ENCODE results near the gene LTBP2.

Gene LTBP2
- total RNA-seq, result 0.97 to 3.1 (median 2.4) reads per million in 4 experiments

DNA sequence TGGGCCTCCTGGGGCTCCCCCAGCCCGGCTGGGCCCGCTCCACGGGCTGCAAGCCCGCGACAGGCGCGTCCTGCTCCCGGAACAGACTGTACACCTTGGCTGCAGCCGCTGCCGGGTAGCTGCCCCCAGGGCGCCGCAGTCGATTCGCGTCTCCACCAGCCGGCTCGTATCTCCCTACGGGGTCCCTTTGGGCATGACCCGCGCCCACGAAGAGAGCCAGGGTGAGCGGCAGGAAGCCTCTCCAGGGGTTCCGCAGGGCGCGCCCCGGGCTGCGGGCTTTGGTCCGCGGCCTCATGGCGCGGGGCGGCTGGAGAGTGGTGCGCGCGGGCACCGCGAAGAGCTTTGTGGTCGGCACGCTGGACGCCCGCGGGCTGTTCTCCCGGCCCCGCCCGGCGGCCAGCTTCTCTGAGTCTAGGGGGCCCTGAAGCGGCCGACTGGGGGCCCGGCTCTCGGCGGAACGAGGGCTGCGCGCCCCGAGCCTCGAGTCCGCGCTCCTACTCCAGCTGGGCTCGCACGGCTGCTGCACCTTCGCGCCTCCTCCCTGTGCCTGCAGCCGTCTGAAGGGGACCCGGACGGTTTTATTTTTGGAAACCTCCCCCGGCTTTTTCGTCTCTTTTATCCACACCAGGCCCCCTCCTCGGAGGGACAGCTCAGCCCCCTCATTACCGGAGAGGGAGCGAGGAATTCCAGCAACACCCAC is at the start of gene LTBP2:
LTBP2 (minus strand) TSS at position 588 of the 700 bp plus-strand sequence; CDS start at position 295, 293 bp downstream.
- DNase-seq, result no peak

DNA sequence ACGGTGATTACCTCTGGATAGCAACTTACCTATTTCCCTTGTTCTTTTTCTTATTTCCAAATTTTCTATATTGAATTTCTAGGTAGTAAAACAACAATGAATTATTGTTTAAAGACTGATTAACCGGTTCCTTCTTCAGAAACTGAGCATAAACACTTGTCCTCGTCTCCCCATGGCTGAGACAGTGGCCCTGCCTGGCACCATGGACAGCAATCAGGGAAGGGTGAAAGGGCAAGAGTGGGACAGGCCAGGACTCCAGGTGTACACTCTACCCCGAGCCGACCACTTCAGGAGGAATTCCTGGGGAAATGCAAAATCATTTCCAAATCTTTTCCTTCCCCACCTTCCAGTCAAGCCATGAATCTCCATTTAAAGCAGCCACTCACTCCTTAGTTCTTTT is 48.8 kb upstream of the LTBP2 start:
- no peak for DNase-seq

DNA sequence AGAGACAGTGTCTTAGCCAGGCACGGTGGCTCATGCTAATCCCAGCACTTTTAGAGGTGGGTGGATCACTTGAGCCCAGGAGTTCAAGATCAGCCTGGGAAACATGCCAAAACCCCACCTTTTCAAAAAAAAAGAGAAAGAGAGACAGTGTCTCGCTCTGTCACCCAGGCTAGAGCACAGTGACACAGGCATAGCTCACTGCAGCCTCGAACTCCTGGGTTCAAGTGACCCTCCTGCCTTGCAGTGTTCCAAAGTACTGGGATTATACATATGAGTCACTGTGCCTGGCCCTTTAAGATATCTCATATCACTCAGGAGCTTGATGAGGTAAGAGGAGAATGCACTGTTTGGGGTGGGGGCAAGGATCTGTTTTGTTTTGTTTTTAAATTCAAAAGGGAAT is 48.1 kb upstream of the LTBP2 start:
- no peak for DNase-seq

DNA sequence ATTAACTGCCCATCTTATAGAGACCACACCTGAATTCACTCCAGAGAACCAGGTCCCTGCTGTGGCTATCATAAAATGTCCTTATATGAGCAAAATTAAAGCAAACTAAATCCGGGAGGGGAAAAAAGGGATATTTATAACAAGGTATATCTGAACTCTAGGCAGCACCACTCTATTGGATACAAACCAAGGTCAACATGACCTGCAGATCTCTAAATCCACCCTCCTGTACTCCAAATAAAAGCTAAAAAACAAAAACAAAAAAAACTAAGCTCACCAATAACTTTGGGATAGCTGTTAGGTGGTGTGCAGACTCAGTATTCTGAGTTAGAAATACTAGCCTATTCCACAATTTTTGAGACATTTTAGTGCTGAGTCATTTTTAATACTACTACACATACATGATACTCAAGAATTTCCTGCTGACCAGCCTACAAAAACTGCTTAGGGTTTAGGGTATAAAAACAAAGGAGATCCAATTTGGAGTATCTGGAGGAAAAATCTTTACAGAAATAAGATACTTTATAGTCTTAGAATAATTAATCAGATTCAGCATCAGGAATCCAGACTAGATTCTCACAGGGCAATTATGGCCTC is 46.6 kb upstream of the LTBP2 start:
- DNase-seq, result no peak

DNA sequence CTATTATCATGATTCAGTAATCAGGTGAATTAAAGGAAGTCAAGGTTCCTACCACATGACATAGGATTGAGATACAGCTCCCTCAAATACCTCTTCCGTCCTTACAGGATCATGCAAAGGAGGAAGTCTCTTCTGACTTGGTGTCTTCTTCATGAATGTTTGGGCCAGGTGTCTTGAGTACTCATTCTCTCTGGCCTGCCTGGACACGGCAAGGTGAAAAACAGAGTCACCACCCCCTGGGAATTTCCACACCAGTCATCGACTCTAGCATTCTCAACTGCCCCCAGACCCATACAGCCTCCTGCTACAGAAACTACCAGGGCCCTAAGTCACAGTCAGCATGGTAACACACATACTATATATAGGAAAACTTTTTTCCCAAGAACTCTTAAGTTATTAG is 44.9 kb upstream of the LTBP2 start:
- DNase-seq, result no peak

DNA sequence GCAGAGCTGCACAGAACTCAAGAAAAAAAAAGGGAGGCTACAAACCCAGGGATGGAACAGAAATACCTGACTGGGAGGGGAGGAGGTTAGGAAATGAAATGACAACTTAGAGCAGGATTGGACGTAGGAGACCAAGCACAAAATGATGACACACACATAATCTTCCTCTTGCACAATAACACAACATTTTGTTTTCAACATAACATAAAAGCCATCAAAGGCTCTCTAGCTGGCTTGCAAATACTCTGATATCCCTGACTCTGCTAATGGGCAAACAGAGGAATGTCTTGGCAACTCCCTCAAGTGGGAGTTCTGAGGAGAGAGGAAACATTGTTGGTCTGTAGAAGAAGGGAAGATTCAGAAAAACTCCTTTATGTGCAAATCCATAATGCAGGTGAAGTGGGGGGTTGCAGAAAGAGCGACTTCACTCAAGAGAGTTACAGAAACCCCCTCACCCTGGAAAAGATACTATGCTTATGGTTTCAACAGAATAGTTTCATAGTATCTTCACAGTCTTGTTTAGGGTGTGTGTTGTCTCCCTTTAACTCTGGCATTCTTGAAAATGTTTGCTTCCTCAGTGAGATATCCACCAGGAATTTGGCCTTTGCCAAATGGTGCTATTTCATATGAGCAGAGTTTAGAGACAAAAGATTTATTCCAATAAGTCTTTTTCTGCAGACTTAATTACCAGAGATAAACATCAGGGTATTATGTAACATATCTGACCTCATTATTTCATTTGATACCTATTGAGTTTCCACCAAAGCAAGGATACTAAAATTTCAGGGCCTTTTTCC is 43.8 kb upstream of the LTBP2 start:
- no peak for DNase-seq

DNA sequence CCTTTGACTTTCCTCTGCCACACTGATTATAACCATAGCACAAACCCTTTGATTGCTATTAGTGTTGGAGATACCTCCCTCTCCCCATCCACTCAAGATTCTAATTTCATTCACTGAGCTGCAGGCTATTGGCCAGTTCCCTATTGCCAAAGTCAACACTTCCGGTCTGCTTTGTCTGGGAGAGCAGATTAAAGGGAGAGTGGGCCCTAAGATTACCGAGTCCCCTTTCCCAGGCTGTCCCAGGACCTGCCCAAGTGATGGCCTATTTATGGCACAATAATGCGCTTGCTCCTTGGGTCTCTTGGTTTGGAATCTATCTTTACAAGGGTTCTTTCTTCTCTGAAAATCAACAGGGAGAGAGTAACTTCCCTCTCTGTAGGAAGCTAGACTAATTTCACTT is 42.9 kb upstream of the LTBP2 start:
- DNase-seq, result no peak

DNA sequence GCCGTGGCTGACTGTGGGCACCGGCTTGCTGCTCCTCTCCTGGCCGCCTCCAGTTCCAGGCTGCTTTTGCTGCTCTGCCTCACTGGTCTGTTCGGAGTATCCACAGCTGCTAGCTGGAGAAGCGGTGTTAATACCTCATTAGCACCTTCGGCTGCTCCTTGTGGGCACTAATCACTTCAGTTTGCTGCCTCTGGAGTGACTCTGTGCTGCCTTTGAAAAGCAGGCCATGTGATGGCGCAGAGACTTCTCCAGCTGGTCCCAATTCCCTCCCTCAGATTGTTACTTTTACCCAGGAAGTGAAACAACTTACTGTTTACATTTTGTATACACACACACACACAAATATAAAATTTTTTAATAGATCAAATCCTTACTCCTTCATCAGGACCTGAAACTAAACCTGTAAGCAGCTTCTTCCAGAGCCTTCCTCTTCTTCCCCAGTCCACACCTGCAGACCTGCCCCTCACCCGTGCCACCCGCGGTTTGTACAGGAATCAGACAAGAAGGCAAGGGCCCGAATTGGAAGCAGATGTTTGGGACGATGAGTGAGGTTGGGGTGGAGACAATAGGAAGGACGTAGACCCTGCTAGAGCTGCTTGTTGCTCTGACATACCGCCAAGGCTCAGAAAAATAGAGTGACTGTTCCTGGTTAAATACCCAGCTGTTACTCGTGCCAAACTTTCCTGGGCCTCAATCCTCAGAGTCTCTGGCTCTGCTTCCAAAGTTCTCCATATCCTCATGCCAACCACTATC is 41.5 kb upstream of the LTBP2 start:
- no peak for DNase-seq

DNA sequence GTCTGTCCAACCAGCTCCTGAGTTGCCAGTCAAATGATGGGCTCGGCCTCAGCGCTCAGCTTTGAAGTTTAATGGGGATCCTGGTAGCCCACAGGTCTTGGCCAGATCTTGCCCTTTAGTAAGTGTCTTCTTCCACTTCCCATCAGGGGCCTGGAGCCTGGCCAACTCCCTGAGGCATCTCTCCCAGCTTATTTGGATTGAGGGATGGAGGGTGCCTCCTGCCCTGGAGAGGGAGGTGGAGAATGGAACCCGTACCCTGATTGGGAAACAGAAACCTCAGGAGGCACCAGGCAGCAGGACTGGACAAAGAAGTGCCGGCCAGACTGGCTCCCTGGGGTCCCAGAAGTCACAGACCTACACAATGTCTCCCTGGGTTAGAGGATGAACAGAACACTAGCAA is 40.5 kb upstream of the LTBP2 start:
- no peak for DNase-seq

DNA sequence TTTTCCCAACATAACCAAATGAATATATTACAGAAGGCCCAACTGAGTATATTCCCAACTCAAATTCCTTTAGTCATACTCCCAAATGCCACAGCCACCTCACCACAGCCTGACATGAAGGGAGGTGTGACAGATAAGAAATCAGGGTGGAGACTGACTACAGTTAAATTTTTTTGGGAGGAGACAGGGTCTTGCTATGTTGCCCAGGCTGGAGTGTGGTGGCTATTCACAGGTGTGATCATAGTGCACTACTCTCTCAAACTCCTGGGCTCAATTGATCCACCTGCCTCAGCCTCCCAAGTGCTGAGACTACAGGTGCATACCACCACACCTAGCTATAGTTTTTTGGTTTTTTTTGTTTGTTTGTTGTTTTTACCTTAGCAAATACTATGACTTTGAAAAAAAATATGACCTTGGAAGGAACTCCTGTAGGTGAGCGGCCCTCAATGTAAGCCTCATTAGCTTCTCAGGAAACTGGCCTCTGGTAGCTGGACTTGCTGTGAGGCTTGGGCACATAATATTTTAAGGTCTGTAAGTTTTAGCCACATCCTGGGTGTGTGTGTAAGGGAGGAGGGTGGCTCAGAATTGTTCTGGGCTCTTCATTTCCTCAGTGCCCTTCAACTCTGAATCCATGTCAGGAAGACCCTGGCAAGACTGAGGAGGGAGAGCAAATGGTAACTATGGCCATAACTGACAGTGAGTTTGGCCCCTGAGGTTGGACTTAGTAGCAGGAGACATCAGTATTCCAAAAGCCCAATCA is 39.1 kb upstream of the LTBP2 start:
- no peak for DNase-seq

DNA sequence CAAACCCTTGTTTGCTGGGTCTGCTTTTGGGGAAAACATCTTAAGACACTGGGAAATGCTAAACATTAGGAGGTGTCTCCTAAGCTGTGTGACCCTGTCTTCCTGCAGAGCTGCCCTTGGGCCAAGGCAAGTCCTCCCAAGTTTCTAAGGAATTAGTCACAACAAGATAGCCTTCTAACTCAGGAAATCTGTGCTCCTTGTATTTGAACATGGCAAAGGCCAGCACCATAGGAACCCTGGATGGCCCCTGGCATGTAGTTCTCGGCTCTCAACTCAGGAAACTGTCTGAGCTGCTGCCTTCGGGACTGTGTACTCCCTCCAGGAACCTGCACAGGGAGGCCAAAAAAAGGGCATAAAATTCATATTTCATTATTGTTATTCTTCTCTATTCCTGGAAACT is 37.6 kb upstream of the LTBP2 start:
- DNase-seq, result no peak

DNA sequence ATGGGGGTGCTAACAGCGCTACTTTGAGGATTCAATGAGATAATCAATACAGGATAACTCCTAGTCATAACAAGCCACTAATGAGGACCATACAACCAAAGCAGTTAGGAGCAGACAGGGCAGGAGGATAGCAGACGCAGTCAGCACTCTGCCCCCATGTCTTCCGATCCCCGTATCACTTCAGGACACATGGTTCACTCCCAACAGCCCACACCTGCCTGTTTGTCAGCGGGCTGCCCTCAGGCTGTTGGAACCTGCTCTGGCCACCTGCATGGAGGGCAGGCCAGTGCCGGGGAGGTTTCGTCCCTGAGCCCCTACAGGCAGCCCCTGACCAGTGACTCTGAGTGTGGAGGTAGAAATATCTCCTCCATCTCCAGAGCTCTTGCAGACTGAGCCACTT is 37.1 kb upstream of the LTBP2 start:
- no peak for DNase-seq

DNA sequence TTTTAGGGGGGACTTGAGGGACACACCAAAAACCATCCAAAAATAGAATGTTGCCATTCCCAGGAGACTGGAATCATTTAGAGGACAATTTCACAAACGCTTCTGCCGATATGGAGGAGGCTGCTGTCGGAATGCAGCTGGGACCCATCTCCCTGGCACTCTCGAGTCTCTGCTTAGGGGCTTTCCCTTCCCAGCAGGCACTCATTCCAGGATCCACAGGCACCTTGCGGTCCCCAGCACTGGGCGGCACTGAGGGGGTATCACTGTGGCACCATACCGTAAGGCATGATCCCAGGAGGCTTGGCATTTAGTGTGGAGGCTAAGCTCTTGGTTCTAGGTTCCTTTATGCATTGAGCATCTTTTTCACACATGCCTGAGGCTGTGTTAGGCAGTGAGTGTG is 36.6 kb upstream of the LTBP2 start:
- no peak for DNase-seq

DNA sequence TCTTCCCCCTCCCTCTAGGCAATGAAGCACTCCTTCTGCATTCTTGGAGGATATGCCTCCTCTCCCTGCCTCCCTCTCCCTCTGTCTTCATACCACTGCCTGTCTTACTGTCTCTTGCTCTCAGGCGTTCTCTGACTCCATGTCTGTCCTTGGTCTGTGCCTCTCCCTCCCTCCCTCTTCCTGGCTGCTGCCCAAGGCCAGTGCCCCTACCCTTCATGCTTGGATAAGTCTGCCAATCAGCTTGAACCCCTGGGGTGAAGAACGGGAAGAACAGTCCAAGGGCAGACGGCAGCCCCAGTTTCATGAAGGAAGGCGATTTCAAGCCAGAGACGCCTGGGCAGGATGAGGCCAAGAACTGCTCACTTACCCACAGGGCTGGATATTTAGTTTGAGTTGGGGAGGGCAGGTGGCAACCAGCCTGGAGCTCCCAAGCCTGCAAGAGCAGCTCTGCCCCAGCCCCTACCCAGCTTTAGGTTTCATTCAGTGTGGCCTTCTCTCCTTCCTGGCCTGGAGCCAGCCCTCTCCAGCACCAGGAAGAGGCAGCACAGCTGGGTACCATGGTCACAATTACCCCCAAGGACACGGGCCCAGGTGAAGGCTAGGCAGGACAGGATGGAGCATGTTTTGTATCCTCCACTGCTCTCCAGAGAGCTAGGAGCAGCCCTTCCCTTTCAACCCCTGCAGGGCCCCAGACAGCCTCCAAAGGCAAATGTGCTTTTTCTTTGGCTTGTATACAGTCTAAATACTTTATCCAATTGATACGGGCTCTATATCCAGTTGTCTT is 35.8 kb upstream of the LTBP2 start:
- DNase-seq, result no peak

DNA sequence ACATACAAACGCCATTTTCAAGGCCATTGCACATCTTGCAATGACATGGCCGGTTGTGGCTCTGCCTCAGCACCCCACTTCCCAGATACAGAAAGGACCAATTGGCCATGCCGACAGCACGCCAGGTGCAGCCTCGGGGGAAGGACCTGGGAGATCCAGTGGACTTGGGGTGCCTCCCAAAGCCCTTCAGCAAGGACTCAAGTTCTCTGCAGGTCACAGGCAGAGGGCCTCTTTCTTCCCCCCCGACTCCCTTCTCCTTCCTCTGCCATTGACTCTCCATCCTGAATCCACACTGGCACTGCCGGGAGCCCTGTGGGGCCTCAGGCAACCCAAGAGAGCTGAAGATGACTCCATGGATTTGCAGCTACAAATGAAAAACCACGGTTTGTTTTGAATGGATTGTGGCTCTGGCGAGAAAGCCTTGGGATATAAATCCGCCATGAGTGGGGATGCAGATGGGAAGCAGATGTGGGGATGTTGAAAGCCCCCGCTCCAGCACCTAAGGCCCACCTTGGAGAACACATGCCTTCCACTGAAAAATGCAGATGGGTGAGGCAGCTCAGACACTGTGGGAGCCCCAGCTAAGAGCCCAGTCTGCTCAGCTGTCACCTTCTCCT is 35.1 kb upstream of the LTBP2 start:
- DNase-seq, result no peak

DNA sequence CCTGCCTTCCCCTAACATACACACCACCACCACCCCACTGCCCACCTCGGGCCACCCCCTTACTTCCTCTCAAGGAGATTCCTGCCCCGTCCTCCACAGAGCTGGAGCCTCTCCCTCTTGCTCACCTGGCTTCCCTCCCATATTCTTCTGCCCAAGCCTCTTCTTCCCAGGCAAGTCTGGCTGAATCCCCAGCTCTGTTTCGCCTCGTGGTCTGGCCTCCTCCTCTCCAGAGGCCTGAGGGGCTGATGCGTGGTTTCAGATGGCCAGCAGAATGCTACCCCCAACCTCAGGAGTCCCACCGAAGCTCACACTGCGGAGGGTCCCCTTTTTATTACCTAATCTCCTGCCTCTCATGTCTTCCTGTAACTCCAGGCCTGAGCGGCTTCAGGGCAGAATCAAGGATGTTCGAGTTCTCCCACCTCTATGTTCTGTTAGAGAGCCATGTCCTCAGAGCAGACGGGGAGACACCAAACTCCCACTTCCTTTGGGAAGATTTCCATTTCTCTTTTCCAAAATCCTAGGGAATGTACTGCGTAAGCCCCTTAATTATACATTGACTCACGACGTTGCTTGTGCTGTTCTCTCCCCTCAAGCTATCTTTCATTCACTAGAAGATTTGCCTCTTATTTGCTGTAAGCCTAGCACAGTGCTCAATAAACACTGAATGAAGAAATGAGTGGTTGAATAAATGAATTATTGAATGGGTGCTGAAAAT is 33.9 kb upstream of the LTBP2 start:
- DNase-seq, result no peak

DNA sequence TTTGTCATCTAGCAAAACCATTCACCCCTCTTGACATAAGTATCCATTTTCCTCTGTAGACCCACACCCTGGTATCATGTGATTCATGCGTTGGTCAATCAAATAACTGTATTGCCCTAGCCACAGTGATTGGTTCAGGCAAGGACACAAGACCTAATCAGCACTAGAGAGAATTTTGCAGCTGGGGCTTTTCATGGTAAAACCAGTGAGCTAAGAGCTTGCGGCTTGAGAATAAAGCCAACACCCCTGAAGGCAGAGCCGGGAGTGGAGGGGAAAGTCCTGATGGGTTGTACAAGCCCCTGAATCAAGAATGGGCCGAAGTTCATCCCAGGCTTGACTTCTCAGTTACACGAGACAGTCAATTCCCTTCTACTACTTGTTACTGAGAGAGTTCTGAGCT is 33.2 kb upstream of the LTBP2 start:
- DNase-seq, result no peak

DNA sequence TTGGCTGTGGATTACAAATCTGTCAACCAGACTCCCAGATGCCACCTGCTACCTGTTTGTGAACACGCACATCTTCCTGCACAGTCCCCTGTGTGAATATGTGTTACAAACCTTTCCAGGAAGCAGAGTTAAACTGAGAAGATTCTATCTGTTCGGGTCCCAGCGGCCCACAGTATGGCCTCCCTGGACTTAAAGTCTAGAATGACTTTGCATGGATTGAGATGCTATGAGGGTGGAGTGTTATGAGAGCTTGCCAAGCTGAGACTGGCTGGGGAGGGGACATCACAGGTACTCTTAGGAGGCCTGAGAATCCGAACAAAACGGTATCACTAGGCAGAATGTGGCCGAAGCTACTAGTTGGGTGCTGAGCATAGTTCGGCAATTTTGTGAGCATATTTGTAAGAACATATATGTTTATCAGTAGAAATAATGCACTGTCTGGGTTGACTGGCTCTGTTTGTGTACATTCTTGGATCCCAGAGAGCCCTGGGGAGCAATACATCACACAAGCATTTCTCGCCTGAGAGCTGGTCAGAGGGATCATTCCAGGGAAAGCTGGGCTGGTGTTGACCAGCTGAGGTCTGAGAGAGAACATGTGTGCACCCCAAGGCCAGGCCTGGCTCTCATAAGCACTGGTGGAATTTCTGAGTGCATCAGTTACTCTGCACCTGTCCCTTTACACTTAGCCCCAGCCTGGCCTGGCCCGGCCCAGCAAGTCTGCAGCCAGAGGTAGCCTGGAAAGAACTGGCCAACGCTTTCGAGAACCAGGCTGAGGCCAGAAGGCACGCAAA is 29.8 kb upstream of the LTBP2 start:
- DNase-seq, result no peak

DNA sequence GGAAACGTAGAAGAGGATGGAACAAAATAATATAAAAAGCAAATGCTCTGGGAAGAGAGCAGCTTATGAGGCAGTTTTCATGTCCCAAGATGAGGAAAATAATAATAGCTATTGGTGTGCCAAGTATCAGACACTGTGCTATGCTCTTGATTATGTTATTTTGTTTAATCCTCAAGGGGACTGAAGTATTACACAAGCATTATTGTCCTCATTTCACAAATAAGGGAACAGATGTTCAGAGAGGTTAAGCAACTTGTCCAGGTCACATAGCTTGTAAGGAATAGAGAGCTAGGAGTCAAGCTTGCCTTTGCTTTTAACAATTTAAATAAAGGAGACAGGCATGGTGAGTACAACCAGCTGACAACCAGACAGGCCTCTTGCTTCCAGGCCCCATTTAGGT is 26.9 kb upstream of the LTBP2 start:
- DNase-seq, result no peak

DNA sequence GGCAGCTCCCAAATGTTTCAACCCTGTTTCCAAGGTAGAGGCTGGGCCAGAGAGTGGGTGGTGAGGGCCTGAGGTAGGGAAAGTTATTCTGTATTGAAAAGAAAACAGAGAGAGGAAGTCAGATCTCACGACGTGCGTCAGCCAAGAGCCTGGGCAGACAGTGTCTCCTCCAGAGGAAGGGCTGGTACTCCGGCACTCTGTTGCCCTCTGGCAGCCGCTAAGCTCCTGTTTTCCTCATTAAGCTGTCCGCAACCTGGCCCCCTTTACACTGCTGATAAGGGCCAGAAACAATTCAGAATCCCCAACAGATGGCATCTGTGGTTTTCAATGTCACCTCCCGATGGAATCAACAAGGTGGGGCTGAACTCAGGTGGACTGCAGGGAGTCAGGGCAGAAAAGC is 26.0 kb upstream of the LTBP2 start:
- no peak for DNase-seq

All from effector CD8-positive, alpha-beta T cell (primary cell).